Muscle layer of duodenum (tissue), 2 donors: Measurements from ENCODE around the gene MAL.

Experiments used
- H3K27ac ChIP-seq: one replicate; pipeline ENCODE4 v1.7.0; 2013; ENCODE audit warnings: mild to moderate bottlenecking, low read length
- H3K27me3 ChIP-seq: one replicate; pipeline ENCODE4 v1.7.0; 2013; ENCODE audit warnings: low read depth, mild to moderate bottlenecking, control low read depth, low read length
- H3K36me3 ChIP-seq, 2 donors: one replicate each; pipeline ENCODE4 v1.7.0; 2013; ENCODE audit warnings: low read length in 2 of 2, control low read depth in 1 of 2, mild to moderate bottlenecking in 1 of 2; ENCODE audit not compliant: insufficient read depth in 2 of 2, control insufficient read depth in 1 of 2
- H3K4me1 ChIP-seq, 2 donors: one replicate each; pipeline ENCODE4 v1.7.0; 2013; ENCODE audit warnings: low read length in 2 of 2, mild to moderate bottlenecking in 2 of 2, control low read depth in 1 of 2, moderate library complexity in 1 of 2; ENCODE audit not compliant: insufficient read depth in 2 of 2, control insufficient read depth in 1 of 2
- H3K4me3 ChIP-seq, 2 donors: one replicate each; pipeline ENCODE4 v1.7.0; 2013; ENCODE audit warnings: low read length in 2 of 2, low read depth in 1 of 2, mild to moderate bottlenecking in 1 of 2
- H3K9me3 ChIP-seq, 2 donors: one replicate each; pipeline ENCODE4 v1.7.0; 2013; ENCODE audit warnings: low read length in 2 of 2, control low read depth in 1 of 2, mild to moderate bottlenecking in 1 of 2; ENCODE audit not compliant: control insufficient read depth in 1 of 2
- donor health status: healthy.

The MAL gene

DNA sequence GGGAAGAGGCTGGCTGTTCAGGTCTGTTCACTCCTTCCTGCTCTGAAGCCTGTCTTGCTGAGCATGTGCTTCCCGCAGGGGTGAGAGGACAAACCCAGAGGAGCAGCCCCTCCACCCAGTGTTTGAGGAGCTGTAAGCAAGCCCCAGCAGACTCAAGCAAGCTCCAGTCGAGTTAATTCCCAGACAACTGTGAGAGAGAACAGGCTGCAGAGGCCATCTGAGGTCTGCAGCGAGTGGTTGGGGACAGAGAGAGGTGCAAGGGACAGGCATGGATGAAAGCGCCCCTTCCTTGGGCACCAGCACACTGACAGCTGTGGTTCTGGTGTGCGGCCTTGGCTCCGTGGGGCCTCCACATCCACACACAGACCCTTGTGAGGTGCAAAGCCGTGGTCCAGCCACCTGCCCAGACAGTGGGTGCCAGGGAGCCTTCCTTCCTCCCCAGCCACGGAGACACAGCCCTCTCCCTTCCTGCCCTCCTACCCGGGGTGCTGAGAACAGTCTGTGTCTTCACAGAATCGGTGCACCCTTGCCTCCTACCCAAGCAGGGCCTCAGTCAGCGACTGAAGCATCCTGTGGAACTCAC is 36.2 kb downstream of the MAL start:
- Histone ChIP-seq H3K27me3 (no peaks in the 10 kb centered on the region), H3K4me3 (no peak overlapping the region), H3K9me3 (no peaks in the 10 kb centered on the region), H3K36me3 (no peaks in the 10 kb centered on the region), H3K27ac (no peak overlapping the region), H3K4me1 (no peaks in the 10 kb centered on the region)

DNA sequence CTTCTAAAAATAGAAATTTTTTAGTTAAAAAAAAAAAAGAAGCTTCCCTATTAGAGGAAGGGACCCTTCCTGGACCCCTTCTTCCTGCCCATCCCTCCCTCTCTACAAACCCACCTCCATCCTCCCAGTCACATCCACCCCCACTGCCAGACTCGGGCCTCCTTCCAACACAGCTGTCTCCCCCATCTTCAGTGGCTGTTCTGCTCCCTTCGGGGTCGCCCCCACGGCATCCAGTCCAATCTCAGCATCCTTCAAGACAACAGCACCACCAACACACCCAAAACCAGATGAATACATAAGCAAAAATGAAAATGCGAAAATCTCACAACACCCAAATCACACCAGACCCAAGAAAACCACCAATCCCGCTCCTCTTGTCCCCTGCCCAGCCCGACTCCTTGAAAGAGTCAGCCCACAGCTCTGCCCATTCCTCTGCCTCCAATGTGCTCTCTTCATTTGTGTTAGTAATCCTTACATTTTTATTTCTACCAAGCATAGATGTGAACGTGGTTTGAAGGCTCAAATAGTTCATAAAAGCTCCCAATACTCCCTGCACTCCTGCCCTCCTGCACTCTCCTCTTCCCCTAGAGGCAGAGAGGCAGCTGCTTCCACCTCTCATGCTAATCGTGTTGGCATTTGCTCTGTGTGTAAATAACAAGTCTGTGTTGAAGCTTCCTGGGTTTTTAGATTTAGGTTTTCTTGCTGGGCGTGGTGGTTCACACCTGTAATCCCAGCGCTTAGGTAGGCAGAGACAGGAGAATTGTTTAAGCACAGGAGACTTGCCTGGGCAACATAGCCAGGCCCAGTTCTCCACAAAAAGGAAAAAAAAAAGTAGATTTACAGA is 37.0 kb downstream of the MAL start:
- Histone ChIP-seq H3K4me3 (no peak overlapping the region), H3K27me3 (no peaks in the 10 kb centered on the region), H3K27ac (no peak overlapping the region), H3K9me3 (no peaks in the 10 kb centered on the region), H3K36me3 (no peaks in the 10 kb centered on the region), H3K4me1 (no peaks in the 10 kb centered on the region)

DNA sequence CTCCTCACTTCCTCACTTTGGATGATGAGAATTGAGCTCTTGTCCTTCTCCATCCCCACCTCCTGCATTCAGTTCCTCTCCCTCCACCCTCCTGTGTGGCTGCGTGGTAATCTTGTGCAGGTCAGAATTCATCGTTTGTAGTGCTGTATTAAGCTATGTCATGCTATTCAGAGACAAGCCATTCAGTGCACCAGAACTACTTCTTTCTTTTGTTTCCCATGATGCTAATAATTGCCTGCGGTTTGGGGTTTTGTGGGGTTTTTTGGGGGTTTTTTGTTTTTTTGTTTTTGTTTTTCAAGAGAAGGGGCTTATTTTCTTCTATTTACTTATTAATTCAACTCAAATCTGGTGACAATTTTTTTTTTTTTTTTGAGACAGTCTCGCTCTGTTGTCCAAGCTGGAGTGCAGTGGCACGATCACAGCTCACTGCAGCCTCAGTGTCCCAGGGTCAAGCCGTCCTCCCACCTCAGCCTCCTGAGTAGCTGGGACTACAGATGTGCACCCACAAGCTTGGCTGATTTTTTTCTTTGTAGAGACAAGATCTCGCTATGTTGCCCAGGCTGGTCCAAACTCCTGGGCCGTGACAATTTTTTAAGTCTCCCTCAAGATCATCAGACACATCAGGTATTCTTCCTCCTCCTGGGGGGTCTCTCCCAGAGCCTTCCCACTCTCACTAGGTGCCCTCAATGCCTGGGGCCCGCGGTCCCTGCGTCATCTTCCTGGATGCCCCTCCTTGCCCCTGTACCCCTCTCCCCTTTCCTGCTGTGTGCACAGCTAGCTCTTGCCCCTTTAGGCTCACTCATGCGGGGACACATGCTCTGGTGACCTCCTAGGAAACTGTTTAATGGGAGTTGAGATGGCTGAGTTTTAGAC is 37.8 kb downstream of the MAL start:
- Histone ChIP-seq H3K27me3 (no peaks in the 10 kb centered on the region), H3K36me3 (no peaks in the 10 kb centered on the region), H3K27ac (no peak overlapping the region), H3K4me1 (no peaks in the 10 kb centered on the region), H3K4me3 (no peak overlapping the region), H3K9me3 (no peaks in the 10 kb centered on the region)

DNA sequence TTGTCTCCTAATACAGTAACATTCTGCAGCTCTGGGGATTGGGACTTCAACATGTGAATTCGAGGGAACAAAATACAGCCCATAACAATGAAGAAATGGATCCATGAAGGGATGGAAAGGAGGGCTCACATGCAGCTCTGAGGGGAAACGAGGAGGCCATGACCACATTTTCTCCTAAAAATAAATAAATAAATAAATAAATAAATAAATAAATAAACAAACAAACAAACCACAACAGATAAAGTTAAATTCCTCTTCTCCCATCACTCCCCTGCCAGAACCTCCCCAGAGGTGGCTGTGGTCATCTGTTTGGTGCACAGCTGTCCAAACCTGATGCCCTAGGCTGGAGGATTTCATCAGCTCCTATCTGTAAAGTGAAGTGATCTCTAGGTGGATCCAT is 42.7 kb downstream of the MAL start:
- Histone ChIP-seq H3K27ac (no peak overlapping the region), H3K4me3 (no peak overlapping the region), H3K27me3 (no peaks in the 10 kb centered on the region), H3K36me3 (no peaks in the 10 kb centered on the region), H3K9me3 (no peaks in the 10 kb centered on the region), H3K4me1 (no peaks in the 10 kb centered on the region)

DNA sequence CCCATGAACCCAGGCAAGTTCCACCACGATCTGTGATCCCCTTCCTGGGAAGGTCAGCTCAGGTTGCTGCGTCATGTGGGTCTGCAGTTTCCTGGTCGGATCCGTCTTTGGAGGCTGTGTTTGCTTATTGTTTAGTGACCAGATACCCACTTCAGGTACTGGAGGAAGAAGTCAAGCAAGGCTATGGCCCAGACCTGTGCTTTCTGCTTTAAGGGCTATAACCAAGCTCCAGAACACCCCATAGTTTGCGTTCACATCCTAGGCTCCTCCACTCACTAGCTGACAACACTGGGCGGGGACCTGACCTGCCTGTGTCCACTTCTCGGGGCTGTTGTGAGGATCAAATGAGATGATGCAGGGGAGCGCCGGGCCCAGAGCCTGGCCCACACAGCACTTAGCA is 44.0 kb downstream of the MAL start:
- H3K27ac ChIP-seq: no peak overlapping the region
- no peaks in the 10 kb centered on the region for H3K36me3 ChIP-seq
- no peaks in the 10 kb centered on the region for H3K27me3 ChIP-seq

DNA sequence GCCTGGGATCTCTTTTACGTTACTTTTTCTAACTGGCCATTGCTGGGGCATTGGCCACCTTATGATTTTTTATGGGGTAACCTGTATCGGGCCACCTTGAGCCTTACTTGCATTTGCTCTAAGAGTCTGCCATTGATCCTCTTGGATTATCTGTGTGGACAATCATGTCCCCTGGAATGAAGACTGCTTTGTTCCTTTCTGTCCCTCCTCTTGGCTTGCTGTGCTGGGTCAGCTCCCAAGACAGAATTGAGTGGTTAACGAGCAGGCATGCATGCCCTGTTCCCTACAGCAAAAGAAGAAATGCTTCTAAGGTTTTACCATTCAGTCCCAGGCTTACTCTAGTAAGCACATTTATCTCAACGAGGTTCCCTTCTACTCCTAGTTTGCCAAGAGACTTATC is 46.3 kb downstream of the MAL start:
- no peaks in the 10 kb centered on the region for H3K36me3 ChIP-seq
- no peak overlapping the region for H3K27ac ChIP-seq
- H3K4me3 ChIP-seq: no peak overlapping the region
- H3K9me3 ChIP-seq: no peaks in the 10 kb centered on the region
- peaks cover 0 to 4% of the 10 kb centered on the region in 2 donors for H3K4me1 ChIP-seq
- H3K27me3 ChIP-seq: peaks cover 13% of the 10 kb centered on the region

More for the DNA sequence above, 44.0 kb downstream of the MAL start:
- Histone ChIP-seq H3K9me3 (no peaks in the 10 kb centered on the region), H3K4me1 (no peaks in the 10 kb centered on the region), H3K4me3 (no peak overlapping the region)

DNA sequence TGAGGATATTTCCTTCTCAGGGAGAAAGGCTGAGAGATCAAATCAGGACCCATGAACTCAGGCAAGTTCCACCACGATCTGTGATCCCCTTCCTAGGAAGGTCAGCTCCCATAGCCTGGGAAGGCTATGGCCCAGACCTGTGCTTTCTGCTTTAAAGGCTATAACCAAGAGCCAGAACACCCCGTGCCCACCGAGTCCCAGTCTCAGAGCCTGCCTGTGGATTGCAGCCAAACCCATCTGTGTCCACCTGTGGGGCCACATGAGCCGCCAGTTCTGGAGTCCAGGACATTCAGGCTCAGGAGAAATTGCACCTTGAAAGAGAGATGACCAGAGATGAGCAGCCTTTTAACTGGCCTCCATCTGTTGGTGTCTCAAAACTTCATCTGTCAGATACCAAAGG is 46.9 kb downstream of the MAL start:
- peaks cover 0 to 10% of the 10 kb centered on the region in 2 donors for H3K4me1 ChIP-seq
- H3K27ac ChIP-seq: no peak overlapping the region
- no peaks in the 10 kb centered on the region for H3K9me3 ChIP-seq
- H3K36me3 ChIP-seq: no peaks in the 10 kb centered on the region
- H3K4me3 ChIP-seq: no peak overlapping the region
- H3K27me3 ChIP-seq: peaks cover 13% of the 10 kb centered on the region

DNA sequence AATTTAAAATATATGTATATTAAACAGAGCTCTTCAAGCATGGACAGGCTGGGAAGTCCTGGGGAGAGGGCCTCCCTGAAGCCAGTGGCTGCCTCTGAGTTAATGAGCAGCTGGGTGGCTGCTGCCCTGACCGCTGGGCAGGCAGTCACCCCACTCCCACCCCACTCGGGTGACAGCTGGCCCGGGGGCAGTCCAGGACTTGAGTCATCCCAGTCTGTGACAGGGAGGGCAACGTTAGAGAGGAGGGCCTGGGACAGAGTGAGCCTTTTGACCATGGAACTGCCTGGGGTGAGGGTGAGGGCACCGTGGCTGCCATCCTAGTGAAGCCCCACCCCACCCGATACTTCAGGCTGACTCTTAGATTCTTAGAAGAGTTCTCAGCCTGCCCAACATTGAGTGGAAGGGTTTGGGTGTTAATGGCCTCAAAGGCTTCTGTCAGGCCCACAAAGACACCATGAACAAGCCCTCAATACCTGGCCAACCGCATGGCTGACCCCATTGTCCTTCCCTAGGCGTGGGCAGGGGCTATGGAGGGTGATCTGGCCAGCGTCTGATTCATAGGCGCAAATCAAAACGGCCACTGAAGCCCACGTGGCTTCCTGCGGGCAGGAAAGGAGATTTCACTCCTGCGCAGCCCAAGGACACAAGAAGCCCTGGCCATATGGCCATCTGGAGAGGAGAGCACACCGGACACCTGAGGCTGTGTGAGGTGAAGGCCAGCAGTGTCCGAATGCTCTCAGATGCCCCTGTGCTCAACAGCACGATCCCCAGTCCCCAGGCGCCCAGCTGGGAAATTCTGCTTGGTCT is 48.6 kb downstream of the MAL start:
- H3K4me3 ChIP-seq: no peak overlapping the region
- no peaks in the 10 kb centered on the region for H3K9me3 ChIP-seq
- peaks cover 0 to 10% of the 10 kb centered on the region in 2 donors for H3K4me1 ChIP-seq
- peaks cover 13% of the 10 kb centered on the region for H3K27me3 ChIP-seq
- no peak overlapping the region for H3K27ac ChIP-seq
- H3K36me3 ChIP-seq: no peaks in the 10 kb centered on the region

DNA sequence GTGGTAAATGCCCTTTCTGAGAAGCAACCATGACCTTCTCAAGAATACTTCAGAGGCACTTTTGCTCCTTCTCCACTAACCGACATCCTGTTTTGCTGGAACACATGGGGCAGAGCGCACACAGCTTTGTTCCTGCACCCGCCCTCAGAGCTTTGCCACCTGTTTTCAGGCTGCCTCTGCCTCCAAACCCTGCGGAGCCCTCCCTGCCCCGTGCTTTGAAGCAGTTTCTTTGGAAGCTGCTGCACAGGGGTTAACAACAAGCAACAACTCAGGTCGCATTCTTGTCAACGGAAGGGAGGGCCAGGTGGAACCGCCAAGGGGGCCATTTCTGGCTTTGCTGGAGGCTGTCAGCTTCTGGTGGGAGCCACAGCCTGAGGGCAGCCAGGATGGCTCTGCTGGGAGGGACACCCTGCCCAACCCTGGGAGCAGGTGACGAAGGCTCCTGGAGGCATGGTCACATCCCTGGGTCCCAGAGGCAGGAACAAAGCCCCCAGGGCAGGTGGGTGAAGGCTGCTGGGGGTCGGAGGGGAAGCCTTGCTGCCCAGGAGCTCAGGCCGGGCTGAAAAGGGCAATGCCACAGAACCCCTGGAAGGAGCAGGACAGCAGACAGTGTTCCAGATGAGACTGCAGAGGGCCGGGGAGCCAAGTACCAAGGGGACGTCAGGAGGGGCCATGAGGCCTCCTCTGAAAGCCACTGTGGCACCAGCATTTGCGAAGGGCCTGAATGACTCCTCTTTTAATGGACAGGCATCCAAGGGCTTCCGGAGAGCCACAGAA is 49.3 kb downstream of the MAL start:
- peaks cover 0 to 10% of the 10 kb centered on the region in 2 donors for H3K4me1 ChIP-seq
- H3K4me3 ChIP-seq: no peak overlapping the region
- H3K9me3 ChIP-seq: no peaks in the 10 kb centered on the region
- H3K27me3 ChIP-seq: peaks cover 13% of the 10 kb centered on the region
- H3K27ac ChIP-seq: no peak overlapping the region
- H3K36me3 ChIP-seq: no peaks in the 10 kb centered on the region

DNA sequence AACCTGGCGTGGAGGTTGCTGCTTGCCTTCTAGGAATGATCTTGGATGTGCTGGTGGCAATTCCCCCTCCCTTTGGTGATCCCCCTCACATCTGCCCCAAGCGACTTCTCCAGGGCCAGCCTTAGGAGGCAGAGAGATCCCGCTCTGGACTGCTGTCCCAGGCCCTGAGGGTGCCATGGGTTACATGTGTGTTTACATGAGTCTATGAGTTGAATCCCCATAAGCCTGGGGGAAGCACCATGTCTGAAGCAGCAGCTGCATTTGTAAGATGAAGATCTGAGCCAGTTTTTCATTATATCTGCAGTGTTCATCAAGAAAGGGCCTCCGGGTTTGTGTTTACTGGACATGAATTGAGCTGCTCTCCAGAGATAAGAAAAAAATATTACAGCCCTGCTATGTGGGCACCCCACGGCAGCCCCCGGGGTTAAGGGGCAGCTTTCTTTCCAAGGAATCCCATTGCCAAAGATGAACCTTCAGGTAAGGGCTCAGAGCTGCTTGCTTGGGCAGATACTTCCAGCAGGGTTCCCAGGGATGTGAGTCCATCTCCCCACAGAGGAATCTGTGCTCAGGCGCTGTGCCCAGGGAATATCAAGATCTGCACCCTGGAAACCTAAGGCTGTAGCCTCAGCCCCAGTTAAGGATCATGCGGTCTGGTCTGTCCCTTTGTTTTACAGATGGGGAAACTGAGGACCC is 50.1 kb downstream of the MAL start:
- Histone ChIP-seq H3K9me3 (no peaks in the 10 kb centered on the region), H3K27me3 (peaks cover 13% of the 10 kb centered on the region), H3K4me1 (peaks cover 0 to 10% of the 10 kb centered on the region in 2 donors), H3K36me3 (no peaks in the 10 kb centered on the region), H3K27ac (no peak overlapping the region), H3K4me3 (no peak overlapping the region)
